GM10248 (cell line): ENCODE results near the gene TMEM107.

Experiments used
- CTCF ChIA-PET: fragments of 300-600 bp; sonication (Branson Sonifier 250); formaldehyde crosslinking; extraction: SDS; loops from one replicate; lab custom pipeline; 2021; ENCODE audit warnings: antibody characterized with exemption; lab: Yijun Ruan, JAX
- POLR2A ChIA-PET: fragments of 350-650 bp; sonication (Branson Sonifier 250); formaldehyde crosslinking; extraction: SDS; loops from one replicate; lab custom pipeline; 2020; ENCODE audit warnings: antibody characterized with exemption; lab: Yijun Ruan, JAX
- DNase-seq: peaks from one replicate; pipeline ENCODE4 v3.0.0; 2012; ENCODE audit errors: extremely low spot score
- CTCF ChIP-seq: IDR thresholded peaks from 2 replicates; pipeline ENCODE4 v1.5.1; 2012; ENCODE audit warnings: mild to moderate bottlenecking, low read depth; ENCODE audit errors: extremely low read depth, missing control alignments, control extremely low read depth

Gene TMEM107

GRCh38 chr17:8125154-8125946, 50.8 kb downstream of the TMEM107 start:
- no peak for TF ChIP-seq CTCF
- CTCF ChIA-PET: interaction anchor here (1.0 to 3.8 kb wide), 5 partner anchors 13 to 258 kb away, joined by 3 to 43 read pairs (median 3); partner anchors contain the start of gene BORCS6
- POLR2A ChIA-PET: interaction anchor here (0.6 to 2.1 kb wide), 2 partner anchors 47 to 48 kb away, joined by 3 to 5 read pairs; no protein-coding TSS in a partner anchor
- DNase-seq: peak; percentile 80

GRCh38 chr17:8124350-8125153, 51.6 kb downstream of the TMEM107 start:
- TF ChIP-seq CTCF: no peak
- DNase-seq: no peak
- POLR2A ChIA-PET: interaction anchor here (0.6 to 1.2 kb wide), 9 partner anchors 17 to 733 kb away, joined by 3 to 5 read pairs (median 3); partner anchors contain the start of gene PER1
- CTCF ChIA-PET: interaction anchor here (1.0 to 3.8 kb wide), 9 partner anchors 11 to 259 kb away, joined by 3 to 43 read pairs (median 3); partner anchors contain the start of genes BORCS6 and PFAS

- DNase-seq: no peak
- no peak for TF ChIP-seq CTCF
- ChIA-PET CTCF (interaction anchor here (1.0 to 3.8 kb wide), 10 partner anchors 11 to 260 kb away, joined by 3 to 43 read pairs (median 3); partner anchors contain the start of genes BORCS6 and PFAS), POLR2A (interaction anchor here (0.6 to 1.2 kb wide), 8 partner anchors 18 to 734 kb away, joined by 3 to 5 read pairs (median 4); partner anchors contain the start of gene PER1)
Observed at GRCh38 chr17:8123695-8124349, 52.4 kb downstream of the TMEM107 start, which contains the start of gene HES7. Gene HES7, minus strand, starts transcription at chr17:8124106. Its CDS starts 22 bp downstream, at chr17:8124084.

- no peak for TF ChIP-seq CTCF
- POLR2A ChIA-PET: interaction anchor here (1.0 to 1.1 kb wide), 2 partner anchors 31 to 50 kb away, joined by 3 to 4 read pairs; no protein-coding TSS in a partner anchor
- DNase-seq: peak; percentile 46
- CTCF ChIA-PET: interaction anchor here (0.6 to 3.8 kb wide), 10 partner anchors 11 to 129 kb away, joined by 3 to 43 read pairs (median 5); partner anchors contain the start of gene PFAS
Observed at GRCh38 chr17:8122924-8123694, 53.1 kb downstream of the TMEM107 start.
